ENCODE results near the gene PAQR4.

PAQR4 gene

GRCh38 chr16:3004781-3005284 is 35.7 kb downstream of the PAQR4 start (continued):
- no peak for TF ChIP-seq ZNF266 (tag by site-specific recombination; IDR thresholded peaks at IDR 0.05; ENCODE audit: low read depth)
- peak; percentile 58 for TF ChIP-seq ZFHX2 (tag by site-specific recombination; conservative IDR thresholded peaks at IDR 0.05)
- TF ChIP-seq, protein P1, sequence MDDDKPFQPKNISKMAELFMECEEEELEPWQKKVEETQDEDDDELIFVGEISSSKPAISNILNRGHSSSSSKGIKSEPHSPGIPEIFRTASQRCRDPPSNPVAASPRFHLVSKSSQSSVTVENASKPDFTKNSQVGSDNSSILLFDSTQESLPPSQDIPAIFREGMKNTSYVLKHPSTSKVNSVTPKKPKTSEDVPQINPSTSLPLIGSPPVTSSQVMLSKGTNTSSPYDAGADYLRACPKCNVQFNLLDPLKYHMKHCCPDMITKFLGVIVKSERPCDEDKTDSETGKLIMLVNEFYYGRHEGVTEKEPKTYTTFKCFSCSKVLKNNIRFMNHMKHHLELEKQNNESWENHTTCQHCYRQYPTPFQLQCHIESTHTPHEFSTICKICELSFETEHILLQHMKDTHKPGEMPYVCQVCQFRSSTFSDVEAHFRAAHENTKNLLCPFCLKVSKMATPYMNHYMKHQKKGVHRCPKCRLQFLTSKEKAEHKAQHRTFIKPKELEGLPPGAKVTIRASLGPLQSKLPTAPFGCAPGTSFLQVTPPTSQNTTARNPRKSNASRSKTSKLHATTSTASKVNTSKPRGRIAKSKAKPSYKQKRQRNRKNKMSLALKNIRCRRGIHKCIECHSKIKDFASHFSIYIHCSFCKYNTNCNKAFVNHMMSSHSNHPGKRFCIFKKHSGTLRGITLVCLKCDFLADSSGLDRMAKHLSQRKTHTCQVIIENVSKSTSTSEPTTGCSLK (tag by site-specific recombination; IDR thresholded peaks at IDR 0.05) = no peak
- peak; percentile 51; the same call in 1 of the 2 replicates for TF ChIP-seq ZBTB20 (tag by site-specific recombination; IDR thresholded peaks at IDR 0.05)
- TF ChIP-seq ZFP41 (tag by site-specific recombination; IDR thresholded peaks at IDR 0.05; ENCODE audit: borderline replicate concordance) = no peak
- TF ChIP-seq TCF7L2 (IDR thresholded peaks at IDR 0.05; ENCODE audit: borderline replicate concordance, low read depth, low read length) = no peak
- no peak for TF ChIP-seq ZSCAN18 (tag by site-specific recombination; IDR thresholded peaks at IDR 0.05)
- no peak for TF ChIP-seq REST (tag by site-specific recombination; IDR thresholded peaks at IDR 0.05)
- no peak for TF ChIP-seq ZNF529 (tag by site-specific recombination; IDR thresholded peaks at IDR 0.05; ENCODE audit: insufficient replicate concordance)
- no peak for TF ChIP-seq ZNF416 (tag by site-specific recombination; IDR thresholded peaks at IDR 0.05)
- no peak for TF ChIP-seq HOXD13 (CRISPR knock-in tag; IDR thresholded peaks at IDR 0.05; ENCODE audit: borderline replicate concordance)
- TF ChIP-seq ELK4 (IDR thresholded peaks at IDR 0.05; ENCODE audit: borderline replicate concordance, low read depth, low read length) = no peak
- TF ChIP-seq YY2 (tag by site-specific recombination; IDR thresholded peaks at IDR 0.05) = no peak
- peak; percentile 53 for TF ChIP-seq GLIS2 (tag by site-specific recombination; IDR thresholded peaks at IDR 0.05)
- TF ChIP-seq SP2 (tag by site-specific recombination; IDR thresholded peaks at IDR 0.05) = peak; percentile 38; the same call in 1 of the 2 replicates

GRCh38 chr16:3007059-3007956 is 38.2 kb downstream of the PAQR4 start:
- ChIA-PET CTCF (interaction anchor here (0.6 to 9.6 kb wide), 2 partner anchors 24 to 108 kb away, joined by 3 to 149 read pairs; no protein-coding TSS in a partner anchor), POLR2A (interaction anchor here (12.4 kb wide), 1 partner anchor 16 kb away, joined by 247 read pairs; the partner anchor contains the start of genes CLDN6, HCFC1R1, THOC6 and TNFRSF12A)
- Histone ChIP-seq H3K36me3 (ENCODE audit: control insufficient read depth in 2 of 2, insufficient read depth in 1 of 2, low read length in 2 of 2) (no peaks in the 10 kb centered on the region), H3K9me3 (ENCODE audit: control insufficient read depth, insufficient read depth, low read depth, low read length) (no peaks in the 10 kb centered on the region), H3K4me1 (ENCODE audit: control insufficient read depth, insufficient read depth, low read length) (no peaks in the 10 kb centered on the region; the same call in 1 of the 2 replicates), H3K27ac (ENCODE audit: extremely low read depth, low read depth, low read length) (no peak overlapping the region), H3K4me3 (ENCODE audit: low read depth, low read length) (no peak overlapping the region)
- TF ChIP-seq HOXA7 (CRISPR knock-in tag; IDR thresholded peaks at IDR 0.05; ENCODE audit: borderline replicate concordance) = no peak
- no peak for TF ChIP-seq ZNF768 (tag by site-specific recombination; IDR thresholded peaks at IDR 0.05)
- no peak for TF ChIP-seq ZNF658 (tag by site-specific recombination; IDR thresholded peaks at IDR 0.05)
- no peak for TF ChIP-seq ZNF558 (tag by site-specific recombination; IDR thresholded peaks at IDR 0.05)
- no peak for TF ChIP-seq SETDB1 (IDR thresholded peaks at IDR 0.05; ENCODE audit: insufficient read length, low read length)
- no peak for TF ChIP-seq WT1 (tag by site-specific recombination; IDR thresholded peaks at IDR 0.05)
- no peak for TF ChIP-seq ZBTB20 (tag by site-specific recombination; IDR thresholded peaks at IDR 0.05)
- TF ChIP-seq IKZF3 (tag by site-specific recombination; IDR thresholded peaks at IDR 0.05) = no peak
- no peak for TF ChIP-seq ZBTB21 (tag by site-specific recombination; IDR thresholded peaks at IDR 0.05)
- TF ChIP-seq ZNF792 (tag by site-specific recombination; IDR thresholded peaks at IDR 0.05) = no peak
- no peak for TF ChIP-seq ZNF626 (tag by site-specific recombination; IDR thresholded peaks at IDR 0.05)
- TF ChIP-seq KLF10 (tag by site-specific recombination; IDR thresholded peaks at IDR 0.05) = no peak
- no peak for TF ChIP-seq ZNF404 (tag by site-specific recombination; IDR thresholded peaks at IDR 0.05)

Data from HEK293 (cell line).